A673 (cell line): ENCODE measurements around the gene BRD7. TPM values are rescaled to one million over a fixed set of nuclear protein-coding genes. Genes with fewer than 3 reads are reported as not detected.

Experiments
- BruUV-seq: library from RNA; stranded (reverse); fragments of 400-500 nt; replicated peaks from 2 replicates; lab custom pipeline; 2021; lab: Mats Ljungman, UMichigan
- CTCF ChIA-PET: fragments of 300-600 bp; sonication (Branson Sonifier 250); formaldehyde crosslinking; loops from one replicate; lab custom pipeline; 2022; ENCODE audit warnings: antibody characterized with exemption; lab: Charles Lee
- POLR2A ChIA-PET: fragments of 300-600 bp; sonication (Branson Sonifier 250); formaldehyde crosslinking; loops from one replicate; lab custom pipeline; 2022; ENCODE audit warnings: antibody characterized with exemption; ENCODE audit not compliant: low non-redundant PET; lab: Charles Lee
- DNase-seq: peaks from one replicate; pipeline ENCODE4 v3.0.0-alpha.2; 2015; ENCODE audit warnings: low spot score
- H3K27ac ChIP-seq: fragments of 200-600 bp; sonication (generic); 2 replicates; pipeline ENCODE4 v1.5.1; 2016; ENCODE audit warnings: mixed run types, low read depth, mild to moderate bottlenecking, mixed read lengths, antibody characterized with exemption, low read length; ENCODE audit not compliant: poor library complexity, severe bottlenecking
- H3K27me3 ChIP-seq: fragments of 200-600 bp; sonication (generic); replicated peaks from 2 replicates; pipeline ENCODE4 v1.6.1; 2017; ENCODE audit warnings: mixed run types, low read depth, mild to moderate bottlenecking, mixed read lengths, antibody characterized with exemption, low read length; ENCODE audit not compliant: insufficient read depth, poor library complexity
- H3K36me3 ChIP-seq: fragments of 200-600 bp; sonication (generic); 2 replicates; pipeline ENCODE4 v1.6.1; 2016; ENCODE audit warnings: mixed run types, mild to moderate bottlenecking, mixed read lengths, antibody characterized with exemption, low read length; ENCODE audit not compliant: insufficient read depth, poor library complexity, severe bottlenecking
- H3K4me1 ChIP-seq: fragments of 200-600 bp; sonication (generic); 2 replicates; pipeline ENCODE4 v1.6.1; 2017; ENCODE audit warnings: mixed run types, mild to moderate bottlenecking, mixed read lengths, antibody characterized with exemption, low read length; ENCODE audit not compliant: insufficient read depth, poor library complexity, severe bottlenecking
- H3K4me3 ChIP-seq: fragments of 200-600 bp; sonication (generic); 2 replicates; pipeline ENCODE4 v1.5.1; 2016; ENCODE audit warnings: low read depth, mixed run types, mild to moderate bottlenecking, mixed read lengths, low read length; ENCODE audit not compliant: poor library complexity, severe bottlenecking
- H3K9me3 ChIP-seq: fragments of 200-600 bp; sonication (generic); 2 replicates; pipeline ENCODE4 v1.6.1; 2016; ENCODE audit warnings: mixed run types, low read depth, mild to moderate bottlenecking, mixed read lengths, antibody characterized with exemption, low read length; ENCODE audit not compliant: poor library complexity, severe bottlenecking
- EZH2 ChIP-seq: fragments of 200-600 bp; sonication (generic); IDR thresholded peaks from 2 replicates; pipeline ENCODE4 v1.6.1; 2017; ENCODE audit warnings: borderline replicate concordance, low read depth, mild to moderate bottlenecking, mixed read lengths, antibody characterized with exemption, low read length; ENCODE audit not compliant: poor library complexity, severe bottlenecking
- intact Hi-C: fragments of 100-400 bp; cut with micrococcal nuclease; formaldehyde crosslinking; loops from one replicate; pipeline ENCODE4 v1.10.0; 2022; ENCODE audit not compliant: unreplicated experiment
- total RNA-seq: library from RNA; stranded (reverse); gene quantifications from 2 replicates; pipeline ENCODE4 v1.2.3, GENCODE V29; 2021
- TF ChIP-seq, protein P1 (sequence below): fragments of 300-800, 200-600 bp; sonication (generic); conservative IDR thresholded peaks from 2 replicates; pipeline ENCODE4 v1.5.1; 2017; ENCODE audit warnings: low read depth, mild to moderate bottlenecking, antibody characterized with exemption, low read length, moderate library complexity, mixed read lengths

BRD7 gene
- total RNA-seq, 1 experiment from 2014 or later: 93.0 TPM

- no peak for DNase-seq
- no TSS peak for BruUV-seq
- Histone ChIP-seq H3K27ac (no peak overlapping the region), H3K27me3 (no peaks in the 10 kb centered on the region), H3K4me1 (no peaks in the 10 kb centered on the region), H3K36me3 (peaks cover 38% of the 10 kb centered on the region), H3K9me3 (no peaks in the 10 kb centered on the region), H3K4me3 (no peak overlapping the region)
- intact Hi-C loops: no loop called here
- ChIA-PET CTCF (no interaction called here), POLR2A (no interaction called here)
- no peak for TF ChIP-seq EZH2
- TF ChIP-seq, protein P1, sequence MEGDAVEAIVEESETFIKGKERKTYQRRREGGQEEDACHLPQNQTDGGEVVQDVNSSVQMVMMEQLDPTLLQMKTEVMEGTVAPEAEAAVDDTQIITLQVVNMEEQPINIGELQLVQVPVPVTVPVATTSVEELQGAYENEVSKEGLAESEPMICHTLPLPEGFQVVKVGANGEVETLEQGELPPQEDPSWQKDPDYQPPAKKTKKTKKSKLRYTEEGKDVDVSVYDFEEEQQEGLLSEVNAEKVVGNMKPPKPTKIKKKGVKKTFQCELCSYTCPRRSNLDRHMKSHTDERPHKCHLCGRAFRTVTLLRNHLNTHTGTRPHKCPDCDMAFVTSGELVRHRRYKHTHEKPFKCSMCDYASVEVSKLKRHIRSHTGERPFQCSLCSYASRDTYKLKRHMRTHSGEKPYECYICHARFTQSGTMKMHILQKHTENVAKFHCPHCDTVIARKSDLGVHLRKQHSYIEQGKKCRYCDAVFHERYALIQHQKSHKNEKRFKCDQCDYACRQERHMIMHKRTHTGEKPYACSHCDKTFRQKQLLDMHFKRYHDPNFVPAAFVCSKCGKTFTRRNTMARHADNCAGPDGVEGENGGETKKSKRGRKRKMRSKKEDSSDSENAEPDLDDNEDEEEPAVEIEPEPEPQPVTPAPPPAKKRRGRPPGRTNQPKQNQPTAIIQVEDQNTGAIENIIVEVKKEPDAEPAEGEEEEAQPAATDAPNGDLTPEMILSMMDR: no peak
These were observed 34.4 kb downstream of the BRD7 start for GRCh38 chr16:50334106-50334975.

GRCh38 chr16:50332599-50332998 is 36.2 kb downstream of the BRD7 start:
- no peak overlapping the region for H3K4me3 ChIP-seq
- no peak for TF ChIP-seq EZH2
- TF ChIP-seq, protein P1: no peak
- no peaks in the 10 kb centered on the region for H3K9me3 ChIP-seq
- intact Hi-C loops: no loop called here
- H3K27me3 ChIP-seq: no peaks in the 10 kb centered on the region
- peaks cover 48% of the 10 kb centered on the region for H3K36me3 ChIP-seq
- CTCF ChIA-PET: no interaction called here
- no peak overlapping the region for H3K27ac ChIP-seq
- POLR2A ChIA-PET: no interaction called here
- DNase-seq: no peak
- no peaks in the 10 kb centered on the region for H3K4me1 ChIP-seq
- BruUV-seq: no TSS peak

DNA sequence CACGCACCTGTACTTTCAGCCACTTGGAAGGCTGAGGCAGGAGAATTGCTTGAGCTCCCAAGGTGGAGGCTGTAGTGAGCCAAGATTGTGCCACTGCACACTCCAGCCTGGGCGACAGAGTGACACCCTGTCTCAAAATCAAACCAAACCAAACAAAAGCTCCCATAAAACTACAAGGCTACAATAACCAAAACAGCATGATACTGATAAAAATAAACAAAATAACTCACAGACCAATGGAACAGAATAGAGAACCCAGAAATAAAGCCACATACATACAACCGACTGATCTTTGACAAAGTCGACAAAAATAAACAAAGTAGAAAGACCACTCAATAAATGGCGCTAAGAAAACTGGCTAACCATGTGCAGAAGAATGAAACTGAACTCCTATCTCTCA is 37.2 kb downstream of the BRD7 start:
- no peak for TF ChIP-seq EZH2
- TF ChIP-seq, protein P1: no peak
- POLR2A ChIA-PET: no interaction called here
- CTCF ChIA-PET: no interaction called here
- BruUV-seq: no TSS peak
- DNase-seq: no peak
- Histone ChIP-seq H3K27ac (no peak overlapping the region), H3K4me1 (no peaks in the 10 kb centered on the region), H3K36me3 (peaks cover 48% of the 10 kb centered on the region), H3K9me3 (no peaks in the 10 kb centered on the region), H3K27me3 (no peaks in the 10 kb centered on the region), H3K4me3 (no peak overlapping the region)
- intact Hi-C loops: no loop called here
